GM21360 (cell line): ENCODE data around the gene SGIP1.
"Not testable (repeated sequence)": the region's sequence is repeated elsewhere in the genome, so short reads cannot be mapped to it uniquely, and the experiment has no call there.

Experiments used
- ATAC-seq: cut with Tn5 transposase; IDR thresholded peaks from one replicate; pipeline ENCODE4 v1.9.1; 2021; ENCODE audit warnings: mild to moderate bottlenecking, moderate library complexity; ENCODE audit not compliant: unreplicated experiment

SGIP1 gene

DNA sequence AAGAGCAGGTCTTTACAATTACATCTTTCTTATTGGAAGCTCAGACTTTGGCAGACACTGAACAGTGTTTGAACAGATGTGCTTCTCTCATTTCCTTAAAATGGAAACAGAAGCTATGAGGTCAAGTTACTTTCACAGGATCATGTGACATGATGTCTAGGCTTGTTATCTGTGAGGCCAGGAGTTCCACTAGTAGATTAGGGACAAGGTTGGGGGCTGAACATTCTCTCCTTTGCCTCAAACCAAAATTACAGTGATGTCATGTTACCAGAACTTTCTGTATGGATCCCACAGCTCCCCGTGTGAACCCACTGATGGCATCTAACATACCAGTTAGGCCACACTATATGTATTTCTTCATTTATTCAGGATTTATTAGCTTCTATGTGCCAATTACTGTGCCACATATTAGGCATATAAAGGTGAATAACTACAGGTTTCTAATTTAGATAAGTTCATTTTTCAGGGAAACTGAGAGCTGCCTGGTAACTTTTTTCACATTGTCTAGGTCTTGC lies 224.3 kb downstream of the SGIP1 start:
- peak; percentile 100 for ATAC-seq

DNA sequence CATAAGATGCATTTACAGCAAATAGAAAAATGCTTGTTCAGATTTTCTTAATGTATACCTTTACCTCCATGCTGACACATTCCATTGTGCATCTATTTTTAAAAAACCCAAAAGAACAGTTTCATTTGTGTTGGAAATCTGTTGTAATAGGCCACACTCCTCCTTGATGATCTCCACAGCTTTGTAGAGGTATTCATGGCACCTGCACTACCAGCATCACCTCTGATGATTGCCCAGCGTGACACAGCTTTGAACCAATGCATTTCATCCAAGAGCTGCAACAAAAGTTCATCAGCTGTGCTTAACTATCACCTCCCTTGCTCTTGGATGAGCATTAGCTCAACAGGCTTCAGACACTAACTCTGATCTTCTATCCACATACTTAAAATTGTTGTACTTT lies 226.6 kb downstream of the SGIP1 start:
- ATAC-seq = no peak

DNA sequence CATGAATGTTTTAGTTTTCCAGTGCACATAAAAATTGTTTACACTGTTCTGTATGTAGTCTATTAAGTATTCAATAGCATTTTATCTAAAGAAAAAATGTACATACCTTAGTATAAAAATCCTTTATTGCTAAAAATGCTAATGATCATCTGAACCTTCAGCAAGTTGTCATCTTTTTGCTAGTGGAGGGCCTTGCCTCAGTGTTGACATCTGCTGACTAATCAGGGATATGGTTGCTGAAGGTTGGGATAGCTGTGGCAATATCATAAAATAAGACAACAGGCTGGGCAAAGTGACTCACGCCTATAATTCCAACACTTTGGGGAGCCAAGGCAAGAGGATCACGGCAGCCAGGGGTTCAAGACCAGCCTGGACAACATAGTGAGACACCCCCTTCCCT lies 227.3 kb downstream of the SGIP1 start:
- no peak for ATAC-seq

DNA sequence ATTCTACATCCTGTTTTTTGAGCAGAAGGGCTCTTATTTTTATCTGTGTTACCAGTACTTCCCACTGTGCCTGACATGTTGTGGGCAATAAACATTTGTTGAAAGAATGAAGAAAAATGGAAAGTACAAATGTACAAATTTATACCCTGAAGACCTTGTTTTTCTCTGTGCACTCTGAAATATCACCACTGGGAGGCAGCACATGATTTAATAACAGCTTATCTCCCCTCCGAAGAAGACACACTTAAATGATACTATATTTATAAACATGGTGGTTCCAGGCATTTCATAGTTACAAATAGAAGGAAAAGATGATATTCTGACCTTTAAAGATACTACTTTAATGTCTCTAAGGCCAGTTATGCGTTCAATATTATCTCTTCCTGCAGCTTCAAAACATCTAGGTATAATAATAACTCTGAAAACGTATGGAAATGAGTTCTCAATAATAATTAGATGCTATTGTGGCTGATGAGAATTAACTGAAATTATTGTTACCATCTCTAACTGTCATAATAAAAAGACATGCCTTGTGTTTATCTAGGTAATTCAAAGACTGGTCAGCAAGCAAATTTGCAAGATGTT lies 231.1 kb downstream of the SGIP1 start:
- ATAC-seq = peak; percentile 80

DNA sequence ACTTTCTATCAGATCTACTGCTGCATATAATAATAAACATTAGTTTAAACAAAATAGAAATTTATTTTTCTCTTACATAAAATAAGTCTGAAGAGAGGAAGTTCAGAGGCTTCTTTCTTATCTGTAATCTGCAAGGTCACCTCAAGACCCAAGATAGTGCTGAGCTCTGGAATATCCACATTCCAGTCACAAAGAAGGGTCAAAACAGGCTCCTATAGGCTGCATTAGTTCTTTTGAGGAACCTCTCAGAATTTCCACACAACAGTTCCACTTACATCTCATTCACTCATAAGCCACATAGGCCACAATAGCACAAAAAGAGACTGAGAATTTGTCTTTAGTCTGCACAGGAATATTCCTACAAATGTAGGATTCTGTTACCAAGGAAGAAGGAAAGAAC lies 233.7 kb downstream of the SGIP1 start:
- no peak for ATAC-seq

DNA sequence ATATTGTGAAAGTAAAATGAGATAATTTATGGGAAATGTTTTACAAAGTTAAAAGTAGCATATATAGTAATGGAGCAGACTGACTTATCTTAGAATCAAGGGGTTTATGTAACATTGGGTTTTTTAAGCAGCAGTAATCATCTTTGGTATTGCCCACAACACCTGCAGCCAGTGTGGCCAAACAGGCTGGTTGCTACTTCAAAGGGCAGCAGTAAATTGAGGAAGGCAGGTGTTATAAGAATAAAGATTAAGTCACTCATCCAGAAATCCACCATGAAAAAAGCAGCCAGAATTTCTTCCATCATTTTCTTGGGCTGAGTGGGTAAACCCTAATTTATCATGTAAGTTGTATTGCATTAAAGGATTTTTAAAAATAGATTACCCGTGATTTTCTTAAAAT lies 235.0 kb downstream of the SGIP1 start:
- no peak for ATAC-seq

DNA sequence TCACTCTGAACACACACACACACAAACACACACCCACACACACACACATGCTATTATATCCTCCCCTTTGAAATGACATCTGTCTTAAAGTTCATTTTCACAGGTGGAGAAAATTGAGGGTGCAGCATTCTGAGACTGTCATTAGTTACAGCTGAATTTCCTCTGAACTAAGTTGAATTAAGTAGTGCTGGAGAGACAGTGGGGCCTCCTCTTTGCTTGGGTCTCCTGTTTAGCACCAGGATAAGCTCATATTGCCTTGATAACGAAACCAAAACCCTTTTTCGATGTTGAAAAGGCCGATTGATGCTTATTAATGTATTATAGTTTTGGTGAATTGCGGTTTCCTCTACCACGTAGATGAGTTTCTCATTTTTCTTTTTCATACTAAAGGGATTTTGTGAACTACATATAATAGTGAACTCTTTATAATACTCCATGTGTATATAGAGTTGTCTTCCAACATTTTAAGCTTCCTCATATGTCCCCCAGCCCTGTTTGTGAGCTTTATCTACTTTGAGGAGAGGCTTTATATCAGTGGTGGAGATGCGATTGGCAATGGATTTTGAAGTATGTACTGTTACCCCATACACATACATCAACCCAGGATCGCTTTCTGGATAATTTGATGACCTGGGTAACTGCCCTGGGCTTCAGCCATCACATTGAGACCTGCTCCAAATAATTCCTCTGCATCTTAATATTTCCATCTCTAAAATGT lies 235.7 kb downstream of the SGIP1 start:
- no peak for ATAC-seq

DNA sequence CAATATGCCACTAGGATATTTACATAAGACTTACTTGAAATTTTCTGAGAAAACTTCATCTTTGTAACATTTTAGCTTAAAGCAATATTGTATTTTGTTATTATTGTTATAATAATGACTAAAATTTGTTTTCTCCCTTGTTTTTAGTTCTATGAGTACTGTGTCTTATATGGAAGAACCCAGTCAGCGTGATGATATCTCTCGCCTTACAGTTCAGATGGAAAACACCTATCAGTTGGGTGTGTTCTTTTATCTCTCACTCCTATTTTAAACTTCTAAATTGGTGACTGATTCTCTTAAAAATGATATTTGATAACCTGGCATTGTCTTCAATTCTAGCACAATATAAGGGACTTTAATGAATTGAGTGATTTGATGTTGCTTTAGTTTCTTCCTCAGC lies 236.3 kb downstream of the SGIP1 start:
- ATAC-seq = no peak

DNA sequence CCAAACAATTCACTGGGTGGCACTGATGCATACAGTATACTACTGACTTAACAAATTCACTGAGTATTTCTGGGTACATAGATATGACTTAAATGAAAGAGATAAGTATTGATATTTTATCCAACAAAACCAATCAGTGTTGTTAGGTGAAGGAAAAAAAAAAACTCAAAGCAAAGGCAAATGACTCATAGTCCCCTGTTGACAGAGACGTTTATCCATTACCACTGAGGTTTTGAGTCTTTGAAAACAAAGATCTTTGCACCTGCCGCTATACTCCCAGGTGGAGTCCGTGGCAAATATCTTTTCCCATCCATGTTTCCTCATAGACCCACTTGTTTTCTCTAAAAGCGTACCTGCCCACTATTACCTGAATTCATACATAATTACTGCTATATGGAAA lies 236.7 kb downstream of the SGIP1 start:
- ATAC-seq = no peak

DNA sequence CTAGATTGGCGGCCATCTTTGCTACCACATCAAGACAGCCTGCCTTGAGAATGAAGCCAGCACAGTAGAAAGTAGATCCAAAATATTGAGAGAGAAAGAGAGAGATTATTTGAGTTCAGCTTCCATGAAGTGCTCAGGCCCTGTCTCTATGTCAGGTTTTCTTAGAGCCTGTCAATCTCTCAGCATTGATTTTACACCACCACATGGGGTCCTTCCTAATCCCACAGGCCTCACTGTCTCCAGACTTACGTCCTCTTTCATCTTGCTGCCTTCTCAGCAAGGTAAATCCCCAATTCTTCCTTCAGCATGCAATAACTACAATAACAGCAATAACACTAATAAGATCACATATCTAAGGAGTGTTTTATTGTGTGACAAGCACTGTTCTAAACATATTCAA lies 239.3 kb downstream of the SGIP1 start:
- ATAC-seq = no peak

DNA sequence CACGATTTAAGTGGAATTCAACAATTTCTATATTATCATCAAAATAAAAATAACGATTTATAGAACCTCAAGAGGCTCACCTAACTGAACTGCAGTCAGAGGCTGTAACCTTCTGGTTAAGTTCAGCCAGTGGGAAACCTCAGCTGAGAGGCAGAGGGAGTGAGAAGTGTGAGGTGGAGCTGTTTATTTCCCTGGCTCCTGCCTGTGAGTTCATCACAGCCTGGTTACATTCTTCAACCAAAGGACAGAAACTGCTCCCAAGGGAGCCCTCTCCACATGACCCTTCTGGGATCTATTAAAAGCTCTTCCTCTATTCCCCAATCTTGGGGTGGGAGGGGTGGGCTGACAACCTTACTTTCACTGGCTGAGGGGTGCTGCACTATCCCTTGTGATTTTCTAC lies 240.5 kb downstream of the SGIP1 start:
- no peak for ATAC-seq

DNA sequence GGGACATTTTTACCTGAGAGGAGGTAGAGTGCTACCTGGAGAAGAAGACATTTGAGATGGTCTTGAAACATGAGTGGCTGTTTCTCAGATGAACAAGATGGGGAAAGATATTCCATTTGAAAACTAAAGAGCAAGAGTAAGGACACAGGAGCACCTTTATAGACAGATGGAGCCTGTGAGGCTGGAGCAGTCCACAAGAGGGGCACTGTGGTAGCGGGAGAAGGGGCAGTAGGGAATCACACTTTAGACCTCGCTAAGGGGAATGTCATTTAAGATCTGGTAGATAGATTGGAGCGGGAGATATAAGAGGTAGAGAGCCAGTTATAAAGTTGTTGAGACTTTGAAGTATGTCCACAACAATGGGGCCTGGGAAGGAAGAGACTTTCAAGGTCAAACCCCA lies 241.7 kb downstream of the SGIP1 start:
- no peak for ATAC-seq

DNA sequence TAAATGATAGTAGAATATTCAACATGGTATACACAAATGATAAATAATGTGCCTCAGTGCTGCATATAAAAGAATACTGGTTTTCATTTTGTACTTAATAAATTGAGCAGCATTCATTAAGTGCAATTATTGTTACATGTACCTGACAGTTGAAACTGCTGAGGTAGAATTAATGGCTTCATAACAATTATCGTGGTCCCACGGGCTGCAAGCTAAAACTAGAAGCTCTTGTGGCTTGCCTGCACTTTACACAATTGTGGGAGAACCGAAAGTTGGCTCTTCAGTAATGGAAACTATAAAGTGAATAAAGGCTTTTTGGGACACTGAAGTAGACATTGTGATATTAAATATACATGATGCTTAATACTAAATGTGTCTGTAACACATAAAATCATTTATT lies 243.9 kb downstream of the SGIP1 start:
- ATAC-seq = no peak

DNA sequence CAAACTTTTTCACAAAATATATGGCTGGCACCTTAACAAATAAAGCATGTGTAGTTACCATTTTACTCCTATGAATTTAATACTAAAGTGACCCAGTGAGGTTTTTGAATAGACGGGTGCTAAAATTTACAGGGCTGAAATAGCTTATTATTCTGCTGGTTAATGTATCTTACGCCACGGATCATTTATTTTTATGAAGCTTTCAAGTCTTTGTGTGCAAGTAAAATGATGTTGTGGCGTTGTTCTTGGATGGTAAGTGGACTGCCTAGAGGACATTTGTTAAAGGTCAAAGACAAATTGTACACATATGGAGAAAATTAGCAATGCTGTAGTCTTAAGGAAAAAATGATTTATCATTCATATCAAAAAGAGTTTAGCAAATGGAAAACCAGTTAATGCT lies 244.3 kb downstream of the SGIP1 start:
- no peak for ATAC-seq

DNA sequence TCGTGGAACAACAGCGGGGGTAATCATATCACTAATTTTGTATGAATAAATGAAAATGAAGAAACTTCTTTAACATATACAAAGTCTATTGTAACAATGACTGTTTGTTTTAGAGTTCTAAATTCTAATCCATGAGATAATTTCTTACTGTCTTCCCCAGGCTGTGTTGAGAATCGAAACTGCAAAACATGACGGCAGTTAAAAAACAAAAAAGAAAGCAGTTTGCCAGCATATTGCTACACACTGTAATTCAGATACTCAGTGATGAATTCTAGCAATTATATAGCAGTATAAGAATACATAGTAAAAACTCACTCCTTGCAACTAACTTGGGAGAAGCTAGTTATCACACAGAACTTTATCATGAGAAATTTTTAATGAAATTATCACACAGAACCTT lies 245.0 kb downstream of the SGIP1 start:
- no peak for ATAC-seq

DNA sequence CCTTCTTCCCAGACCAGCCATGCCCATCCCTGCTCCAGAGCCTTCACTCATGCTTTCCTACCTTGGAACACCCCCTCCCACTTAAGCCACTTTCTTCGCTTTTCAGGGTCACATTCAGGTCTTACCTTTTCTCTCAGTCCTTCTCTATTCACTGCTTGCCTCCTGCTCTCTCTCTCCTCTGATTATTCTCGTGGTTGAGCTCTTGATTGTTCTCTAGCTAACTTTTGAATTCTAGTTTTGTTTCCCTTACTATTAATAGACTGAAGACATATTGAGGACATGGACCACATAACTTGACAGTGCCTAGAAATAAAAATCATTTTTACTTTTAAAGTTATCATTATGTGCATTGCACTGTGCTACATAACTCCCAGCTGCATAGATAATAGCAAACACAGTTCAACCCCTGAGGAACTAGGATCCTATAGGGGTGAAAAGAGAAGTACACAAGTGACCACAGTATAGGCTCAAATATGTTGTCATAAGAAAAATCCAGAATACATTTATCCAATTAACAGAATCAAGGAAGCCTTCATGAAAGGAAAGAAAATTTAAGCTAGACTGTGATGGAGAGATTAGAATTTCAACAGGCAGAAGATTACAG lies 245.6 kb downstream of the SGIP1 start:
- ATAC-seq = no peak

DNA sequence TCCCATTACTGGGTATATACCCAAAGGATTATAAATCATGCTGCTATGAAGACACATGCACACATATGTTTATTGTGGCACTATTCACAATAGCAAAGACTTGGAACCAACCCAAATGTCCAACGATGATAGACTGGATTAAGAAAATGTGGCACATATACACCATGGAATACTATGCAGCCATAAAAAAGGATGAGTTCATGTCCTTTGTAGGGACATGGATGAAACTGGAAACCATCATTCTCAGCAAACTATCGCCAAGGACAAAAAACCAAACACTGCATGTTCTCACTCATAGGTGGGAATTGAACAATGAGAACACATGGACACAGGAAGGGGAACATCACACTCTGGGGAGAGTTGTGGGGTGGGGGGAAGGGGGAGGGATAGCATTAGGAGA lies 251.8 kb downstream of the SGIP1 start:
- ATAC-seq = not testable (repeated sequence)

DNA sequence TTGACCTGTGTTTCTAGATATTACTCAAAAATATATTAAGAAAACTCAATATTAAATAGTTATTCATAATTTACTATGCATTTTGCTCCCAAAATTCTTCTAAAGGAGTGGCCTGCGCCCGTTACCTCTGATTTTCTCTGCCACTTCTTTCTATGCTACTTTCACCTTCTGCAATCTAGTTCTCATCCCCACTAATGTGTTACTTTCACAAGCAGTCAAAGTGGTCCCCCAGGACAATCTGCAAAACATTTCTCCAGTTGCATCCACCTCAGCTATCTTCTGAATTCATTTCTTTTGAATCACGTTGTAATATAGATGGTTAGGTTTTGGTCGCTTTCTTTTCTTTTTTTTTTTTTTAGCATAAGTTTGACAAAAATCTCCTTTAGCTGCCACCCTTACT lies 253.7 kb downstream of the SGIP1 start:
- peak; percentile 41 for ATAC-seq

DNA sequence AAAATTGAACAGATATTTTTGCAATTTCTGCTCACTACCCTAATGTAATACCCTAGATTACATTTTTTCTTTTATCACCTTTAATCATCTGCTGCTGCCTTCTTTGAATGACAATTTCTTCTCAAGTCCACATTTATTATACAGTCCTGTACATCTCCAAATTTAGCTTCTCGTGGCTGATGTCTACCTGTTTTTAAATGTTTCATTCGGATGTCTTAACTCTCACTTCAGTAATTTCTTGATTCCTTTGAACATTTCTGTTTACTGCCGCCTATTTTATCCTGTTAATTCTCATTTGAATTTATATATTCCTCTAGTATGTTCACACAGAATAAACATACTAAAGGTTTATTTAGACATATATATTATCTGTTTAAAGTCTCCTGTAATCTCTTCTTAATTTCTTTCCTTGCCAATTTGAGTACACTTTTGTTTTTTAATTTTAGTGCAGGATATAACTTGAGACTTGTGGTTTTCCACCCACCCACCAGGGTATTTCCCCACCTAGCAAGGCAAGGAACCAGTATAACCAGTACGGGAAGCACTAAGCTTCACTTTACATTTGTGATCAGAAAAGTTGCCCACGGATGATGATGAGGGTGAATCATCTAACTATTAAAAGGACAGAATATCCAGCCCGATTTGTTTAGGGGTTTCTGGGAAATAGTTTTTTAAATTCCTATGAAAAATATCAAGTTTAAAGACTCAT lies 254.4 kb downstream of the SGIP1 start:
- peak; percentile 95 for ATAC-seq

DNA sequence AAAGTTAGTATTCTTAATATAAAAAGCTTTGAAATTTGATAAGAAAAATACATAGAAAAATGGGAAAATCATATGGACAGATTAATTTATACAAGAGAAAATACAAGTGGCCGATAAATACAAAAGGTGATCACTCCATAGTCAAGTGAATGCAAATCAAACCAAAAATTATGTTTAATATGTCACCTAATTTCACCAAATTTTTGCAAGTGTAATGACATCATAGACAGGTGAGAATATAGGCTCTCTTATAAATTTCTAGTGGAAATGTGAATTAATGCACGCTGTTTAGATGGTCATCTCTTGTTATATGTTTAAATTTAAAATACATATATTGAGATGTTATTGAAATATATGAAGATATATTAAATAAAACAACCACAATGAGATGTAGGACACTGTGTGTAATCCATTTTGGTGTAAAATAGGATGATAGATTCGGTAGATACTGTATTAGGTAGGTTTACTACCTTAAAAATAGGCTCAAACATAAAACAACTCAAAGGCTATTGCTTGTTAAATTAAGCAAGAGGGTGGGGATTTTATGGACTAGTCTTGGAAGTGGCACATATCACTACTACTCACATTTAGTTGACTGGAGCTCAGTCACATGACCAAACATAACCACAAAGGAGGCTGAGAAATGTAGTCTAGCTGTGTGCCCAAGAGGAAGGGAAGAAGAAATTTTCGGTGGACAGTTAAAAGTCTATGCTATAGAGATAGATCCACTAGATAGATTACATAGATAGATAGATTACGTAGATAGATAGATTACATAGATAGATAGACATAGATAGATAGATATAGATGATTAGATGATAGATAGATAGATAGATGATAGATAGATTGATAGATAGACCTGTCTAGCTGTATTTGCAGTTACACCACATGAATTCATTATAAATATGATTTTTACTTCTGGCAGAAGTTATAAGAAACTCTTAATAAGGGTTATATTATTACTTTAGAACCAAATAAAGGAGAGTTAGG lies 258.0 kb downstream of the SGIP1 start:
- no peak for ATAC-seq

DNA sequence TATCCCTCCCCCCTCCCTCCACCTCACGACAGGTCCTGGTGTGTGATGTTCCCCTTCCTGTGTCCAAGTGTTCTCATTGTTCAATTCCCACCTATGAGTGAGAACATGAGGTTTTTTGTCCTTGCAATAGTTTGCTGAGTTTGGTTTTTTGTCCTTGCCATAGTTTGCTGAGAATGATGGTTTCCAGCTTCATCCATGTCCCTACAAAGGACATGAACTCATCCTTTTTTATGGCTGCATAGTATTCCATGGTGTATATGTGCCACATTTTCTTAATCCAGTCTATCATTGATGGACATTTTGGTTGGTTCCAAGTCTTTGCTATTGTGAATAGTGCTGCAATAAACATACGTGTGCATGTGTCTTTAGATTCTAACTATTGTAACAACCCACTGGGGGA lies 261.9 kb downstream of the SGIP1 start:
- not testable (repeated sequence) for ATAC-seq
